ENCODE measurements around the gene MAFG.

The MAFG gene

GRCh38 chr17:81961521-81962498 is 34.3 kb upstream of the MAFG start:
- DNase-seq: no peak
- no peak for TF ChIP-seq GATA1 (IDR thresholded peaks at IDR 0.05; ENCODE audit: low read depth, low read length)
- TF ChIP-seq POLR2A (IDR thresholded peaks at IDR 0.05; ENCODE audit: low read length): no peak

- peak; percentile 33 to 35 for DNase-seq
- TF ChIP-seq POLR2A (IDR thresholded peaks at IDR 0.05; ENCODE audit: low read length) (no peak), GATA1 (IDR thresholded peaks at IDR 0.05; ENCODE audit: low read depth, low read length) (no peak)
Measured at GRCh38 chr17:81961087-81961511, 33.6 kb upstream of the MAFG start, which contains the start of gene NOTUM. Gene NOTUM, minus strand, starts transcription at chr17:81961187. Its CDS starts 278 bp downstream, at chr17:81960909.

- DNase-seq: no peak
Measured at GRCh38 chr17:81960130-81960958, 32.8 kb upstream of the MAFG start.

GRCh38 chr17:81959362-81960129 is 32.0 kb upstream of the MAFG start:
- DNase-seq: peak; percentile 69 to 88
- TF ChIP-seq GATA1 (IDR thresholded peaks at IDR 0.05; ENCODE audit: low read depth, low read length) (no peak), POLR2A (IDR thresholded peaks at IDR 0.05; ENCODE audit: low read length) (no peak)

More at GRCh38 chr17:81960130-81960958, 32.8 kb upstream of the MAFG start:
- TF ChIP-seq GATA1 (IDR thresholded peaks at IDR 0.05; ENCODE audit: low read depth, low read length) (no peak), POLR2A (IDR thresholded peaks at IDR 0.05; ENCODE audit: low read length) (no peak)

- TF ChIP-seq POLR2A (IDR thresholded peaks at IDR 0.05; ENCODE audit: low read length) (no peak), GATA1 (IDR thresholded peaks at IDR 0.05; ENCODE audit: low read depth, low read length) (no peak)
- DNase-seq: no peak
Measured at GRCh38 chr17:81958633-81959342, 31.3 kb upstream of the MAFG start.

- TF ChIP-seq GATA1 (IDR thresholded peaks at IDR 0.05; ENCODE audit: low read depth, low read length) (no peak), POLR2A (IDR thresholded peaks at IDR 0.05; ENCODE audit: low read length) (no peak)
- DNase-seq: no peak
Measured at GRCh38 chr17:81957691-81958432, 30.3 kb upstream of the MAFG start.

GRCh38 chr17:81956607-81957589 is 29.4 kb upstream of the MAFG start:
- TF ChIP-seq GATA1 (IDR thresholded peaks at IDR 0.05; ENCODE audit: low read depth, low read length): no peak
- TF ChIP-seq POLR2A (IDR thresholded peaks at IDR 0.05; ENCODE audit: low read length): no peak
- DNase-seq: no peak

GRCh38 chr17:81955756-81956544 is 28.4 kb upstream of the MAFG start:
- DNase-seq: no peak
- TF ChIP-seq POLR2A (IDR thresholded peaks at IDR 0.05; ENCODE audit: low read length) (no peak), GATA1 (IDR thresholded peaks at IDR 0.05; ENCODE audit: low read depth, low read length) (no peak)

- TF ChIP-seq GATA1 (IDR thresholded peaks at IDR 0.05; ENCODE audit: low read depth, low read length): no peak
- no peak for TF ChIP-seq POLR2A (IDR thresholded peaks at IDR 0.05; ENCODE audit: low read length)
- DNase-seq: no peak
Measured at GRCh38 chr17:81955058-81955681, 27.6 kb upstream of the MAFG start.

All from erythroblast (primary cell).